Activated CD8-positive, alpha-beta memory T cell treated with anti-CD3 and anti-CD28 coated beads, Interleukin-2, amount 10 ng/mL, durations not matched to agents 7 days and 5 days (primary cell): Measurements from ENCODE around the gene SP140L. TPM values are rescaled to one million over a fixed set of nuclear protein-coding genes. Genes with fewer than 3 reads are reported as not detected.
"Not testable (repeated sequence)": the region's sequence is repeated elsewhere in the genome, so short reads cannot be mapped to it uniquely, and the experiment has no call there.

ENCODE experiments used
- ATAC-seq: fragments of 150-1000 bp; cut with Tn5 transposase; one replicate; pipeline ENCODE4 v1.10.0; 2021; ENCODE audit warnings: moderate library complexity
- CTCF ChIA-PET: fragments of 350-600 bp; sonication (Branson Sonifier 250); formaldehyde crosslinking; loops from one replicate; lab custom pipeline; 2021; ENCODE audit warnings: antibody characterized with exemption; lab: Charles Lee
- DNase-seq: peaks from one replicate; pipeline ENCODE4 v3.0.0-alpha.2; 2020
- H3K27ac Mint-ChIP-seq: one replicate; pipeline ENCODE4 v1.8.0; 2021; ENCODE audit warnings: mild to moderate bottlenecking, mixed read lengths
- H3K27me3 Mint-ChIP-seq: one replicate; pipeline ENCODE4 v1.8.0; 2021; ENCODE audit warnings: mixed read lengths
- H3K36me3 Mint-ChIP-seq: one replicate; pipeline ENCODE4 v1.8.0; 2021; ENCODE audit warnings: mild to moderate bottlenecking, mixed read lengths
- H3K4me1 Mint-ChIP-seq: one replicate; pipeline ENCODE4 v1.8.0; 2021; ENCODE audit warnings: mixed read lengths
- H3K4me3 Mint-ChIP-seq: one replicate; pipeline ENCODE4 v1.8.0; 2021; ENCODE audit warnings: mild to moderate bottlenecking, moderate library complexity, mixed read lengths
- H3K9me3 Mint-ChIP-seq: one replicate; pipeline ENCODE4 v1.8.0; 2022; ENCODE audit warnings: low read depth, mixed read lengths
- total RNA-seq, 2 experiments: library from RNA; stranded (reverse); gene quantifications; one replicate each; pipeline ENCODE4 v1.2.3, GENCODE V29; 2021

The SP140L gene
- total RNA-seq, 2 experiments from 2014 or later = 61.4 to 84.4 TPM

GRCh38 chr2:230422149-230422548, 95.2 kb downstream of the SP140L start:
- DNase-seq = no peak
- Mint-ChIP-seq H3K27me3 (no peaks in the 10 kb centered on the region), H3K4me3 (peak overlapping the region; percentile 0), H3K36me3 (peaks cover 83% of the 10 kb centered on the region), H3K27ac (no peak overlapping the region), H3K4me1 (peaks cover 80% of the 10 kb centered on the region), H3K9me3 (no peaks in the 10 kb centered on the region)
- ATAC-seq = no peak
- CTCF ChIA-PET = interaction anchor here (1.0 kb wide), 1 partner anchor 72 kb away, joined by 3 read pairs; no protein-coding TSS in a partner anchor

- Mint-ChIP-seq H3K36me3 (peaks cover 82% of the 10 kb centered on the region), H3K27ac (no peak overlapping the region), H3K4me3 (peak overlapping the region; percentile 4), H3K4me1 (peaks cover 83% of the 10 kb centered on the region), H3K9me3 (peaks cover 2% of the 10 kb centered on the region), H3K27me3 (no peaks in the 10 kb centered on the region)
- CTCF ChIA-PET = no interaction called here
- DNase-seq (no peak), ATAC-seq (peak; percentile 24)
These were observed 97.0 kb downstream of the SP140L start for GRCh38 chr2:230423851-230424458.

GRCh38 chr2:230425377-230425776, 98.4 kb downstream of the SP140L start:
- Mint-ChIP-seq H3K4me3 (no peak overlapping the region), H3K27me3 (no peaks in the 10 kb centered on the region), H3K27ac (no peak overlapping the region), H3K9me3 (peaks cover 8% of the 10 kb centered on the region), H3K36me3 (peaks cover 81% of the 10 kb centered on the region), H3K4me1 (peaks cover 82% of the 10 kb centered on the region)
- DNase-seq (no peak), ATAC-seq (no peak)
- CTCF ChIA-PET = no interaction called here

- peaks cover 78% of the 10 kb centered on the region for H3K36me3 Mint-ChIP-seq
- CTCF ChIA-PET = no interaction called here
These were observed 102.5 kb downstream of the SP140L start for GRCh38 chr2:230429513-230429912.

GRCh38 chr2:230430957-230431910, 104.2 kb downstream of the SP140L start:
- no peaks in the 10 kb centered on the region for H3K27me3 Mint-ChIP-seq

More at GRCh38 chr2:230429513-230429912, 102.5 kb downstream of the SP140L start:
- peaks cover 67% of the 10 kb centered on the region for H3K4me1 Mint-ChIP-seq
- DNase-seq (no peak), ATAC-seq (no peak)
- no peak overlapping the region for H3K4me3 Mint-ChIP-seq
- H3K9me3 Mint-ChIP-seq = peaks cover 8% of the 10 kb centered on the region
- H3K27ac Mint-ChIP-seq = no peak overlapping the region
- no peaks in the 10 kb centered on the region for H3K27me3 Mint-ChIP-seq

GRCh38 chr2:230434677-230435324, 107.8 kb downstream of the SP140L start:
- H3K9me3 Mint-ChIP-seq = peaks cover 7% of the 10 kb centered on the region
- no peak overlapping the region for H3K4me3 Mint-ChIP-seq
- ATAC-seq (no peak), DNase-seq (no peak)
- peaks cover 83% of the 10 kb centered on the region for H3K36me3 Mint-ChIP-seq
- H3K27me3 Mint-ChIP-seq = no peaks in the 10 kb centered on the region
- H3K4me1 Mint-ChIP-seq = peaks cover 51% of the 10 kb centered on the region
- no peak overlapping the region for H3K27ac Mint-ChIP-seq
- CTCF ChIA-PET = no interaction called here

More at GRCh38 chr2:230430957-230431910, 104.2 kb downstream of the SP140L start:
- Mint-ChIP-seq H3K9me3 (peaks cover 11% of the 10 kb centered on the region), H3K27ac (peak overlapping the region; percentile 58), H3K36me3 (peaks cover 79% of the 10 kb centered on the region), H3K4me1 (peaks cover 58% of the 10 kb centered on the region), H3K4me3 (no peak overlapping the region)
- no peak for DNase-seq
- ATAC-seq = peak; percentile 50
- CTCF ChIA-PET = interaction anchor here (0.6 kb wide), 1 partner anchor 46 kb away, joined by 3 read pairs; no protein-coding TSS in a partner anchor

- Mint-ChIP-seq H3K4me3 (no peak overlapping the region), H3K27me3 (no peaks in the 10 kb centered on the region), H3K36me3 (peaks cover 81% of the 10 kb centered on the region), H3K27ac (no peak overlapping the region), H3K9me3 (peaks cover 7% of the 10 kb centered on the region), H3K4me1 (peaks cover 48% of the 10 kb centered on the region)
- CTCF ChIA-PET = no interaction called here
- ATAC-seq (no peak), DNase-seq (no peak)
These were observed 108.4 kb downstream of the SP140L start for GRCh38 chr2:230435431-230435830.

- CTCF ChIA-PET, H3K9me3 Mint-ChIP-seq, ATAC-seq, H3K27me3 Mint-ChIP-seq, DNase-seq: not testable (repeated sequence)
- peak overlapping the region; percentile 65 for H3K27ac Mint-ChIP-seq
- peaks cover 85% of the 10 kb centered on the region for H3K36me3 Mint-ChIP-seq
- peaks cover 61% of the 10 kb centered on the region for H3K4me1 Mint-ChIP-seq
- H3K4me3 Mint-ChIP-seq = peak overlapping the region; percentile 70
These were observed 112.1 kb downstream of the SP140L start for GRCh38 chr2:230439121-230439520.

- Mint-ChIP-seq H3K4me3 (peak overlapping the region; percentile 70), H3K36me3 (peaks cover 85% of the 10 kb centered on the region), H3K4me1 (peaks cover 63% of the 10 kb centered on the region), H3K9me3 (peaks cover 7% of the 10 kb centered on the region), H3K27ac (peak overlapping the region; percentile 93), H3K27me3 (no peaks in the 10 kb centered on the region)
- ATAC-seq (peak; percentile 62), DNase-seq (no peak)
- CTCF ChIA-PET = no interaction called here
These were observed 112.6 kb downstream of the SP140L start for GRCh38 chr2:230439590-230439989.

GRCh38 chr2:230441227-230441897, 114.4 kb downstream of the SP140L start:
- peaks cover 83% of the 10 kb centered on the region for H3K36me3 Mint-ChIP-seq
- ATAC-seq = peak; percentile 84
- H3K9me3 Mint-ChIP-seq = peaks cover 3% of the 10 kb centered on the region
- peak overlapping the region; percentile 49 for H3K4me3 Mint-ChIP-seq
- CTCF ChIA-PET = no interaction called here
- H3K27ac Mint-ChIP-seq = peak overlapping the region; percentile 85
- H3K4me1 Mint-ChIP-seq = peaks cover 68% of the 10 kb centered on the region
- no peaks in the 10 kb centered on the region for H3K27me3 Mint-ChIP-seq
- DNase-seq = peak; percentile 84

GRCh38 chr2:230443541-230443940, 116.5 kb downstream of the SP140L start:
- Mint-ChIP-seq H3K27ac (peak overlapping the region; percentile 21), H3K4me3 (no peak overlapping the region), H3K36me3 (peaks cover 85% of the 10 kb centered on the region), H3K9me3 (no peaks in the 10 kb centered on the region), H3K27me3 (no peaks in the 10 kb centered on the region), H3K4me1 (peaks cover 87% of the 10 kb centered on the region)
- CTCF ChIA-PET = no interaction called here
- no peak for DNase-seq
- ATAC-seq = no peak

- H3K4me1 Mint-ChIP-seq = peaks cover 81% of the 10 kb centered on the region
- ATAC-seq (no peak), DNase-seq (no peak)
- H3K9me3 Mint-ChIP-seq = no peaks in the 10 kb centered on the region
- CTCF ChIA-PET = no interaction called here
- H3K36me3 Mint-ChIP-seq = peaks cover 83% of the 10 kb centered on the region
- no peaks in the 10 kb centered on the region for H3K27me3 Mint-ChIP-seq
- H3K4me3 Mint-ChIP-seq = no peak overlapping the region
- H3K27ac Mint-ChIP-seq = no peak overlapping the region
These were observed 117.8 kb downstream of the SP140L start for GRCh38 chr2:230444832-230445231.

GRCh38 chr2:230447036-230447435, 120.0 kb downstream of the SP140L start:
- H3K4me3 Mint-ChIP-seq = no peak overlapping the region
- ATAC-seq (no peak), DNase-seq (no peak)
- H3K4me1 Mint-ChIP-seq = peaks cover 75% of the 10 kb centered on the region
- CTCF ChIA-PET = interaction anchor here (1.2 to 1.5 kb wide), 3 partner anchors 9 to 221 kb away, joined by 3 to 5 read pairs (median 3); partner anchors contain the start of gene SP140
- H3K9me3 Mint-ChIP-seq = no peaks in the 10 kb centered on the region
- peak overlapping the region; percentile 83 for H3K27ac Mint-ChIP-seq
- H3K27me3 Mint-ChIP-seq = no peaks in the 10 kb centered on the region
- H3K36me3 Mint-ChIP-seq = peaks cover 88% of the 10 kb centered on the region
